ENCODE data around the gene NUB1.

The NUB1 gene

GRCh38 chr7:151408839-151409666, 67.4 kb downstream of the NUB1 start:
- no peak for DNase-seq

GRCh38 chr7:151409667-151410404, 68.2 kb downstream of the NUB1 start, which contains the start of gene WDR86:
WDR86 (minus strand) TSS chr7:151410038; CDS start chr7:151409589, 449 bp downstream.
- no peak for DNase-seq

GRCh38 chr7:151410405-151411390, 69.1 kb downstream of the NUB1 start:
- no peak for DNase-seq

- no peak for DNase-seq
Measured at GRCh38 chr7:151411551-151411950, 69.9 kb downstream of the NUB1 start.

- no peak for DNase-seq
Measured at GRCh38 chr7:151412318-151412717, 70.7 kb downstream of the NUB1 start.

- DNase-seq: no peak
Measured at GRCh38 chr7:151413241-151413640, 71.6 kb downstream of the NUB1 start.

GRCh38 chr7:151415375-151416105, 73.9 kb downstream of the NUB1 start:
- DNase-seq: no peak

- DNase-seq: no peak
Measured at GRCh38 chr7:151416112-151416940, 74.7 kb downstream of the NUB1 start.

- no peak for DNase-seq
Measured at GRCh38 chr7:151416941-151417315, 75.3 kb downstream of the NUB1 start.

- no peak for DNase-seq
Measured at GRCh38 chr7:151420144-151420543, 78.5 kb downstream of the NUB1 start.

GRCh38 chr7:151422212-151422611, 80.6 kb downstream of the NUB1 start:
- no peak for DNase-seq

- no peak for DNase-seq
Measured at GRCh38 chr7:151423226-151423625, 81.6 kb downstream of the NUB1 start.

GRCh38 chr7:151423936-151424335, 82.3 kb downstream of the NUB1 start:
- no peak for DNase-seq

GRCh38 chr7:151424799-151425198, 83.2 kb downstream of the NUB1 start:
- no peak for DNase-seq

GRCh38 chr7:151425670-151426440, 84.2 kb downstream of the NUB1 start:
- no peak for DNase-seq

- DNase-seq: no peak
Measured at GRCh38 chr7:151426441-151426903, 84.9 kb downstream of the NUB1 start.

GRCh38 chr7:151426904-151427704, 85.5 kb downstream of the NUB1 start:
- DNase-seq: no peak

GRCh38 chr7:151427705-151428377, 86.2 kb downstream of the NUB1 start:
- no peak for DNase-seq
